Endothelial cell of umbilical vein (primary cell): ENCODE data around the gene RAB14. TPM values are rescaled to one million over a fixed set of nuclear protein-coding genes. Genes with fewer than 3 reads are reported as not detected.

Experiments
- BruUV-seq: library from RNA; stranded (reverse); fragments of 400-500 nt; replicated peaks from 2 replicates; lab custom pipeline; 2021; lab: Mats Ljungman, UMichigan
- CTCF ChIA-PET: fragments of 300-600, 350-600 bp; sonication (Branson Sonifier 250); formaldehyde crosslinking; loops from one replicate; lab custom pipeline; 2021; ENCODE audit warnings: antibody characterized with exemption, inconsistent platforms; lab: Charles Lee
- POLR2A ChIA-PET: fragments of 300-600, 350-600 bp; sonication (Branson Sonifier 250); formaldehyde crosslinking; loops from one replicate; lab custom pipeline; 2021; ENCODE audit warnings: antibody characterized with exemption, inconsistent platforms; lab: Charles Lee
- DNase-seq: peaks from one replicate; pipeline ENCODE4 v3.0.0-alpha.2; 2011; ENCODE audit warnings: low read depth, low spot score
- FAIRE-seq: peaks from 2 replicates; lab custom pipeline; 2011; peaks lifted over from hg19 to GRCh38; lab: Jason Lieb, UNC
- H2AFZ ChIP-seq: 2 replicates; pipeline ENCODE4 v1.6.0; 2012; ENCODE audit warnings: low read depth, low read length, control low read depth, inconsistent platforms
- H3K27ac ChIP-seq: 2 replicates; pipeline ENCODE4 v1.5.1; 2011; ENCODE audit warnings: low read depth, mild to moderate bottlenecking, control low read depth, low read length, moderate library complexity; ENCODE audit not compliant: insufficient read depth
- H3K27me3 ChIP-seq, 2 experiments: 2 replicates each; pipeline versions ENCODE4 v1.6.0 to v1.6.1; 2011; ENCODE audit warnings: low read length in 2 of 2, mixed read lengths in 1 of 2; ENCODE audit not compliant: control insufficient read depth in 2 of 2, insufficient read depth in 2 of 2
- H3K36me3 ChIP-seq, 2 experiments: 2 replicates in 1 of 2; 3 replicates in 1 of 2; pipeline ENCODE4 v1.5.1; 2011; ENCODE audit warnings: low read length in 2 of 2, mild to moderate bottlenecking in 1 of 2, moderate library complexity in 1 of 2; ENCODE audit not compliant: control insufficient read depth in 2 of 2, insufficient read depth in 2 of 2; ENCODE audit errors: extremely low read depth in 1 of 2
- H3K4me1 ChIP-seq: 3 replicates; pipeline ENCODE4 v1.5.1; 2011; ENCODE audit warnings: mild to moderate bottlenecking, low read length; ENCODE audit not compliant: control insufficient read depth, insufficient read depth; ENCODE audit errors: extremely low read depth
- H3K4me2 ChIP-seq: 2 replicates; pipeline ENCODE4 v1.6.1; 2011; ENCODE audit warnings: low read length, control low read depth, mixed read lengths; ENCODE audit not compliant: insufficient read depth
- H3K4me3 ChIP-seq, 3 experiments: fragments of 200-600 bp in 1 of 3; sonication (generic), shearing (Covaris generic) in 1 of 3; replicated peaks in 1 of 3; 2 replicates each; pipeline ENCODE4 v1.5.1; 2011 to 2016; ENCODE audit warnings: control low read depth in 3 of 3, low read length in 3 of 3, mild to moderate bottlenecking in 2 of 3, inconsistent platforms in 1 of 3, low read depth in 1 of 3, moderate library complexity in 1 of 3; ENCODE audit not compliant: insufficient read depth in 1 of 3
- H3K79me2 ChIP-seq: 2 replicates; pipeline ENCODE4 v1.6.0; 2012; ENCODE audit warnings: low read length, inconsistent platforms; ENCODE audit not compliant: control insufficient read depth, insufficient read depth
- H3K9ac ChIP-seq: replicated peaks from 2 replicates; pipeline ENCODE3; 2011; ENCODE audit warnings: low read length, control low read depth; ENCODE audit not compliant: insufficient read depth; ENCODE audit errors: extremely low read depth
- H3K9me1 ChIP-seq: replicated peaks from 3 replicates; pipeline ENCODE4 v1.6.0; 2011; ENCODE audit warnings: mild to moderate bottlenecking, low read length; ENCODE audit not compliant: control insufficient read depth, insufficient read depth; ENCODE audit errors: extremely low read depth
- H3K9me3 ChIP-seq: replicated peaks from 2 replicates; pipeline ENCODE4 v1.5.1; 2012; ENCODE audit warnings: low read length, inconsistent platforms; ENCODE audit not compliant: control insufficient read depth, insufficient read depth
- H4K20me1 ChIP-seq: replicated peaks from 2 replicates; pipeline ENCODE3; 2011; ENCODE audit warnings: mild to moderate bottlenecking, low read length; ENCODE audit not compliant: control insufficient read depth, insufficient read depth; ENCODE audit errors: extremely low read depth
- CTCF ChIP-seq, 2 donors: IDR thresholded peaks; 1 replicate in 1 of 2; 2 replicates in 1 of 2; pipeline ENCODE4 v1.5.1; 2011; ENCODE audit warnings: low read length in 2 of 2, mild to moderate bottlenecking in 2 of 2, moderate library complexity in 2 of 2, control low read depth in 1 of 2, inconsistent platforms in 1 of 2, low read depth in 1 of 2; ENCODE audit not compliant: insufficient read depth in 1 of 2; ENCODE audit errors: extremely low read depth in 1 of 2
- EZH2 ChIP-seq: IDR thresholded peaks from 2 replicates; pipeline ENCODE4 v1.6.1; 2012; ENCODE audit warnings: borderline replicate concordance, low read depth, mild to moderate bottlenecking, moderate library complexity, low read length, inconsistent platforms; ENCODE audit not compliant: severe bottlenecking
- FOS ChIP-seq: IDR thresholded peaks from 2 replicates; pipeline ENCODE4 v1.6.1; 2011; ENCODE audit warnings: mild to moderate bottlenecking, low read length, moderate library complexity, borderline replicate concordance; ENCODE audit not compliant: insufficient read depth
- GATA2 ChIP-seq: IDR thresholded peaks from 2 replicates; pipeline ENCODE4 v1.7.0; 2011; ENCODE audit warnings: low read depth, mild to moderate bottlenecking, moderate library complexity, mixed read lengths, low read length; ENCODE audit not compliant: insufficient read length, insufficient read depth
- JUN ChIP-seq: IDR thresholded peaks from 2 replicates; pipeline ENCODE4 v1.6.1; 2011; ENCODE audit warnings: borderline replicate concordance, low read depth; ENCODE audit not compliant: insufficient read length, insufficient read depth
- MYC ChIP-seq: IDR thresholded peaks from one replicate; pipeline ENCODE4 v1.6.1; 2011; ENCODE audit warnings: mild to moderate bottlenecking, low read depth, low read length
- POLR2A ChIP-seq: IDR thresholded peaks from 2 replicates; pipeline ENCODE4 v1.6.1; 2012; ENCODE audit warnings: low read depth, mild to moderate bottlenecking, control low read depth, low read length
- POLR2AphosphoS5 ChIP-seq: IDR thresholded peaks from 2 replicates; pipeline ENCODE4 v1.6.1; 2012; ENCODE audit warnings: low read depth, mild to moderate bottlenecking, control low read depth, low read length, moderate library complexity; ENCODE audit not compliant: insufficient read depth
- dilution Hi-C: fragments of 300-500 bp; cut with MboI; formaldehyde crosslinking; loops from one replicate; pipeline ENCODE4 v1.15.0; 2019; ENCODE audit warnings: low sequenced_read_pairs; ENCODE audit not compliant: extremely low pct_ligation_motif_present
- intact Hi-C: fragments of 100-400 bp; cut with micrococcal nuclease; formaldehyde crosslinking; loops from one replicate; pipeline ENCODE4 v1.10.0; 2022
- polyA plus RNA-seq, 4 experiments: library from polyadenylated mRNA; depleted of rRNA in 3 of 4; stranded (reverse) in 3 of 4; unstranded in 1 of 4; fragments of >200 nt; gene quantifications; 2 replicates each; pipeline versions ENCODE4 v1.2.1 to v1.2.3, GENCODE V29; 2011 to 2012; ENCODE audit warnings: missing spikeins in 1 of 4
- total RNA-seq: library from RNA; stranded (reverse); gene quantifications from 2 replicates; pipeline ENCODE4 v1.2.3, GENCODE V29; 2021

RAB14 gene
- total and polyA plus RNA-seq, 2 donors (not counting 3 experiments of a cell fraction or from before 2014, with no cell fraction given), result 18.9 to 79.3 TPM

GRCh38 chr9:121234832-121235161, 33.1 kb upstream of the RAB14 start:
- H3K9ac ChIP-seq, result no peak overlapping the region
- dilution Hi-C loops (no loop called here), intact Hi-C loops (no loop called here)
- no peaks in the 10 kb centered on the region for H3K36me3 ChIP-seq
- H3K4me2 ChIP-seq, result no peak overlapping the region
- no TSS peak for BruUV-seq
- H3K27me3 ChIP-seq, result peaks cover 0 to 3% of the 10 kb centered on the region in 2 experiments
- no peak overlapping the region for H3K27ac ChIP-seq
- no peaks in the 10 kb centered on the region for H4K20me1 ChIP-seq
- H3K9me1 ChIP-seq, result no peaks in the 10 kb centered on the region
- no peaks in the 10 kb centered on the region for H3K9me3 ChIP-seq
- no peak for TF ChIP-seq EZH2
- no peak for TF ChIP-seq POLR2AphosphoS5
- no peak for TF ChIP-seq POLR2A
- TF ChIP-seq JUN, result no peak
- no peak for TF ChIP-seq CTCF (IDR thresholded peaks at IDR 0.05; ENCODE audit: extremely low read depth in 1 of 2, insufficient read depth in 1 of 2, low read depth in 1 of 2, low read length in 2 of 2)
- no peak for TF ChIP-seq GATA2
- TF ChIP-seq FOS, result no peak
- TF ChIP-seq MYC, result no peak
- FAIRE-seq (no peak), DNase-seq (no peak)
- POLR2A ChIA-PET, result interaction anchor here (0.8 kb wide), 1 partner anchor 26 kb away, joined by 4 read pairs; no protein-coding TSS in a partner anchor
- H3K4me3 ChIP-seq, result no peak overlapping the region
- CTCF ChIA-PET, result interaction anchor here (1.1 to 2.9 kb wide), 7 partner anchors 9 to 43 kb away, joined by 3 to 15 read pairs (median 5); partner anchors contain the start of genes GSN and RAB14
- H3K79me2 ChIP-seq, result no peaks in the 10 kb centered on the region
- peaks cover 6% of the 10 kb centered on the region for H3K4me1 ChIP-seq
- H2AFZ ChIP-seq, result no peak overlapping the region
